Measurements from ENCODE around the gene UBE2H. TPM values are rescaled to one million over a fixed set of nuclear protein-coding genes. Genes with fewer than 3 reads are reported as not detected.

The UBE2H gene
- total RNA-seq, 1 experiment from 2014 or later = 75.1 TPM

GRCh38 chr7:129877146-129877792 is 75.5 kb downstream of the UBE2H start:
- no peak overlapping the region for H3T11ph ChIP-seq (ENCODE audit: low read length)
- H3K27ac ChIP-seq (ENCODE audit: insufficient read length, low read depth, low read length) = no peak overlapping the region
- H3K14ac ChIP-seq (ENCODE audit: insufficient read depth, low read length) = no peak overlapping the region
- no peak overlapping the region for H2BK120ac ChIP-seq (ENCODE audit: low read depth, low read length, poor library complexity, severe bottlenecking)
- no peak overlapping the region for H2BK20ac ChIP-seq (ENCODE audit: low read depth, low read length, poor library complexity, severe bottlenecking)
- DNase-seq = no peak
- no peak overlapping the region for H4K91ac ChIP-seq (ENCODE audit: insufficient read length, low read depth, low read length)
- H3K9me3 ChIP-seq (ENCODE audit: control insufficient read depth, low read depth, low read length) = no peaks in the 10 kb centered on the region
- Mint-ChIP-seq H3K4me1 (peaks cover 50 to 53% of the 10 kb centered on the region in 2 experiments), H3K36me3 (ENCODE audit: insufficient read depth in 1 of 3, low read depth in 3 of 3) (peaks cover 8 to 32% (median 26%) of the 10 kb centered on the region in 3 experiments; a peak in 6 of 7 replicates), H3K27ac (peak overlapping the region; percentile 24 to 28 (median 24); a peak in 4 of 7 replicates), H3K27me3 (ENCODE audit: low read depth) (no peaks in the 10 kb centered on the region), H3K9me3 (no peaks in the 10 kb centered on the region), H3K4me3 (no peak overlapping the region)
- no peak overlapping the region for H3K4ac ChIP-seq (ENCODE audit: low read depth, low read length)
- no peak for TF ChIP-seq CTCF (conservative IDR thresholded peaks at IDR 0.05)
- no peaks in the 10 kb centered on the region; the same call in 1 of the 2 replicates for H3K79me2 ChIP-seq (ENCODE audit: insufficient read depth, low read length)
- peaks cover 9% of the 10 kb centered on the region; the same call in 1 of the 2 replicates for H3K4me1 ChIP-seq (ENCODE audit: insufficient read depth, low read length)
- no peak overlapping the region for H3K56ac ChIP-seq (ENCODE audit: insufficient read length, low read depth, low read length)
- no peak overlapping the region for H3K9ac ChIP-seq (ENCODE audit: extremely low read depth, insufficient read length, low read length)
- H3K4me2 ChIP-seq (ENCODE audit: insufficient read depth, insufficient read length, low read length) = no peak overlapping the region
- no peak overlapping the region for H2BK5ac ChIP-seq (ENCODE audit: insufficient read length, low read length)
- no peaks in the 10 kb centered on the region for H3K23me2 ChIP-seq (ENCODE audit: insufficient read length, low read depth, low read length, poor library complexity, severe bottlenecking)
- H3K27me3 ChIP-seq (ENCODE audit: insufficient read depth, low read length) = no peaks in the 10 kb centered on the region
- no peak overlapping the region for H2AFZ ChIP-seq (ENCODE audit: low read length)
- H2BK12ac ChIP-seq (ENCODE audit: insufficient read length, low read depth, low read length) = no peak overlapping the region
- no CpG with 5 or more reads among the region's 3 CpGs for WGBS (ENCODE audit: extremely low coverage, insufficient read length, low lambda C conversion rate)
- H3K23ac ChIP-seq (ENCODE audit: insufficient read length, low read depth, low read length) = no peak overlapping the region
- H4K8ac ChIP-seq (replicated peaks; ENCODE audit: insufficient read length, low read depth, low read length) = no peak overlapping the region
- H4K5ac ChIP-seq (ENCODE audit: insufficient read length, low read depth, low read length) = no peak overlapping the region
- H2AK5ac ChIP-seq (ENCODE audit: insufficient read length, low read length) = no peak overlapping the region
- no peaks in the 10 kb centered on the region for H3K79me1 ChIP-seq (ENCODE audit: insufficient read depth, low read depth, low read length, poor library complexity, severe bottlenecking)
- no peaks in the 10 kb centered on the region for H4K20me1 ChIP-seq (ENCODE audit: control insufficient read depth, insufficient read depth, insufficient read length)
- H3K18ac ChIP-seq (ENCODE audit: insufficient read length, low read depth, low read length) = no peak overlapping the region
- no peak overlapping the region for H2BK15ac ChIP-seq (ENCODE audit: low read depth, low read length)
